ENCODE data around the gene UFD1. TPM values are rescaled to one million over a fixed set of nuclear protein-coding genes. Genes with fewer than 3 reads are reported as not detected.

The UFD1 gene
- total and polyA plus RNA-seq, 9 of the 15 experiments (the other 6 are each of a cell fraction or from before 2014, with no cell fraction given), result 238 to 645 (median 363) TPM

- TF ChIP-seq ZNF592 (IDR thresholded peaks at IDR 0.05), result no peak
- peak; percentile 53 for TF ChIP-seq RBM25 (IDR thresholded peaks at IDR 0.05; ENCODE audit: low read depth, low read length, severe bottlenecking)
- peak; percentile 24; the same call in 1 of the 2 replicates for TF ChIP-seq ZKSCAN3 (CRISPR knock-in tag; IDR thresholded peaks at IDR 0.05)
- TF ChIP-seq SLC30A9 (CRISPR knock-in tag; IDR thresholded peaks at IDR 0.05), result no peak
- TF ChIP-seq CHD4 (IDR thresholded peaks at IDR 0.05; ENCODE audit: insufficient read depth, insufficient replicate concordance, low read depth, low read length, poor library complexity, severe bottlenecking), result no peak
- TF ChIP-seq POU5F1 (IDR thresholded peaks at IDR 0.05; ENCODE audit: borderline replicate concordance, low read depth, low read length, partially characterized antibody), result no peak
- TF ChIP-seq BMI1 (IDR thresholded peaks at IDR 0.05; ENCODE audit: low read length), result no peak
- no peak for TF ChIP-seq ZNF668 (CRISPR knock-in tag; IDR thresholded peaks at IDR 0.05)
- TF ChIP-seq NR4A1 (CRISPR knock-in tag; IDR thresholded peaks at IDR 0.05), result peak; percentile 39; the same call in 1 of the 2 replicates
- TF ChIP-seq NR4A1 (tag; IDR thresholded peaks at IDR 0.05), result no peak
- TF ChIP-seq SNAPC5 (CRISPR knock-in tag; IDR thresholded peaks at IDR 0.05), result no peak
- no peak for TF ChIP-seq EP300 (IDR thresholded peaks at IDR 0.05; ENCODE audit: low read length)
- no peak for TF ChIP-seq ESRRA (IDR thresholded peaks at IDR 0.05; ENCODE audit: borderline replicate concordance, low read depth)
- no peak for TF ChIP-seq ZNF197 (CRISPR knock-in tag; IDR thresholded peaks at IDR 0.05; ENCODE audit: low read depth)
- peak; percentile 47 for TF ChIP-seq SETDB1 (IDR thresholded peaks at IDR 0.05; ENCODE audit: low read length)
- TF ChIP-seq GTF2F1 (IDR thresholded peaks at IDR 0.05; ENCODE audit: low read depth, low read length), result no peak
- TF ChIP-seq POLR2AphosphoS5 (IDR thresholded peaks at IDR 0.05; ENCODE audit: control insufficient read depth, insufficient read depth, low read depth, low read length), result peak; percentile 8; the same call in 1 of the 2 replicates
- TF ChIP-seq POLR2G (IDR thresholded peaks at IDR 0.05; ENCODE audit: low read depth, low read length), result no peak
- no peak for TF ChIP-seq ZNF655 (CRISPR knock-in tag; IDR thresholded peaks at IDR 0.05)
- TF ChIP-seq ZBTB5 (IDR thresholded peaks at IDR 0.05), result no peak
- no peak for TF ChIP-seq PML (IDR thresholded peaks at IDR 0.05; ENCODE audit: low read length)
Measured at GRCh38 chr22:19450363-19451175, 28.4 kb downstream of the UFD1 start (continued).
